ENCODE data around the gene HS3ST1.

The HS3ST1 gene

DNA sequence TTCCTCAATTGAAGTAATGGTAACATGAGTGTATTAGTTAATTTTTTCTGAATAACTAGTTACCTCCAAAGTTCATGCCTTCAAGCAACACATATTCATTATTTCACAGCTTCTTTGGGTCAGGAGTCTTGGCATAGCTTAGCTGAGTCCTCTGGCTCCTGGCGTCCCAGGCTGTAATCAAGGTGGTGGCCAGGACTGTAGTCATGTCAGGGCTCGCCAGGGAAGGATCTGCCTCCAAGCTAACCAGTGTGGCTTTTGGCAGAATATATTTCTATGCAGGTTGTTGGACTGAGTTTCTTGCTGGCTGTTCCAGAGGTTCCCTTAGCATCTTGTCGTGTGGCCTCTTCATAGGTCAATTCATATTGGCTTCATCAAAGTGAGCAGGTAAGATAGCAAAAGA lies 10.0 kb upstream of the HS3ST1 start:
- Histone ChIP-seq H3K36me3 (ENCODE audit: insufficient read depth, low read length) (no peaks in the 10 kb centered on the region), H3K4me3 (ENCODE audit: low read length, poor library complexity, severe bottlenecking) (no peak overlapping the region), H3K79me2 (ENCODE audit: insufficient read depth, low read length) (no peaks in the 10 kb centered on the region), H3K27me3 (ENCODE audit: insufficient read depth, low read length, poor library complexity, severe bottlenecking) (no peaks in the 10 kb centered on the region), H3K9me3 (ENCODE audit: insufficient read depth, low read depth, low read length) (no peaks in the 10 kb centered on the region), H3K4me2 (ENCODE audit: low read depth, low read length, poor library complexity, severe bottlenecking) (no peak overlapping the region), H3K9me2 (replicated peaks; ENCODE audit: low read depth, low read length) (no peaks in the 10 kb centered on the region), H2AFZ (ENCODE audit: low read length) (no peak overlapping the region), H3K4me1 (ENCODE audit: insufficient read depth, low read length, poor library complexity, severe bottlenecking) (no peaks in the 10 kb centered on the region), H3K9ac (ENCODE audit: low read depth, low read length, poor library complexity, severe bottlenecking) (no peak overlapping the region), H4K20me1 (ENCODE audit: insufficient read depth, low read length, poor library complexity, severe bottlenecking) (no peaks in the 10 kb centered on the region), H3F3A (ENCODE audit: low read depth) (no peaks in the 10 kb centered on the region)
- TF ChIP-seq, protein P1, sequence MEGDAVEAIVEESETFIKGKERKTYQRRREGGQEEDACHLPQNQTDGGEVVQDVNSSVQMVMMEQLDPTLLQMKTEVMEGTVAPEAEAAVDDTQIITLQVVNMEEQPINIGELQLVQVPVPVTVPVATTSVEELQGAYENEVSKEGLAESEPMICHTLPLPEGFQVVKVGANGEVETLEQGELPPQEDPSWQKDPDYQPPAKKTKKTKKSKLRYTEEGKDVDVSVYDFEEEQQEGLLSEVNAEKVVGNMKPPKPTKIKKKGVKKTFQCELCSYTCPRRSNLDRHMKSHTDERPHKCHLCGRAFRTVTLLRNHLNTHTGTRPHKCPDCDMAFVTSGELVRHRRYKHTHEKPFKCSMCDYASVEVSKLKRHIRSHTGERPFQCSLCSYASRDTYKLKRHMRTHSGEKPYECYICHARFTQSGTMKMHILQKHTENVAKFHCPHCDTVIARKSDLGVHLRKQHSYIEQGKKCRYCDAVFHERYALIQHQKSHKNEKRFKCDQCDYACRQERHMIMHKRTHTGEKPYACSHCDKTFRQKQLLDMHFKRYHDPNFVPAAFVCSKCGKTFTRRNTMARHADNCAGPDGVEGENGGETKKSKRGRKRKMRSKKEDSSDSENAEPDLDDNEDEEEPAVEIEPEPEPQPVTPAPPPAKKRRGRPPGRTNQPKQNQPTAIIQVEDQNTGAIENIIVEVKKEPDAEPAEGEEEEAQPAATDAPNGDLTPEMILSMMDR (conservative IDR thresholded peaks at IDR 0.05; ENCODE audit: low read length), result no peak
- TF ChIP-seq EZH2phosphoT487 (IDR thresholded peaks at IDR 0.05; ENCODE audit: borderline replicate concordance), result no peak

DNA sequence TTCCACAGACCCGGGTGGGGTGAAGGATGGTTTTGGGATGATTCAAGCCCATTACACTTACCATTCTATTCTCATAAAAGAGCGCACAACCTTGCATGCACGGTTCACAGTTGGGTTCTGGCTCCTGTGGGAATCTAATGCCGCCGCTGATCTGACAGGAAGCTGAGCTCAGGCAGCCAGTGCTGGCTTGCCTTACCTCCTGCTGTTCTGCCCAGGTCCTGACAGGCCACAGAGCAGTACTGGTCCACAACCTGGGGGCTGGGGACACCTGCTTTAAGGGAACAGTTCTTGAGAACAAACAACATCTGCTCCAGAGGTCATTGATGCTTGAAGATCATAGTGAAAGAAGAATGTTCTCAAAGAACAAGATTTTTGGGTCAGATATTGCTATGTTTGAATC lies 8.0 kb upstream of the HS3ST1 start:
- no peaks in the 10 kb centered on the region for H3K79me2 ChIP-seq (ENCODE audit: insufficient read depth, low read length)
- no peak overlapping the region for H3K9ac ChIP-seq (ENCODE audit: low read depth, low read length, poor library complexity, severe bottlenecking)
- no peaks in the 10 kb centered on the region for H3K9me3 ChIP-seq (ENCODE audit: insufficient read depth, low read depth, low read length)
- no peak overlapping the region for H2AFZ ChIP-seq (ENCODE audit: low read length)
- H3K4me2 ChIP-seq (ENCODE audit: low read depth, low read length, poor library complexity, severe bottlenecking), result no peak overlapping the region
- no peaks in the 10 kb centered on the region for H3K4me1 ChIP-seq (ENCODE audit: insufficient read depth, low read length, poor library complexity, severe bottlenecking)
- no peaks in the 10 kb centered on the region for H3K27me3 ChIP-seq (ENCODE audit: insufficient read depth, low read length, poor library complexity, severe bottlenecking)
- no peak for TF ChIP-seq EZH2phosphoT487 (IDR thresholded peaks at IDR 0.05; ENCODE audit: borderline replicate concordance)
- TF ChIP-seq, protein P1 (conservative IDR thresholded peaks at IDR 0.05; ENCODE audit: low read length), result no peak
- H3K9me2 ChIP-seq (replicated peaks; ENCODE audit: low read depth, low read length), result no peaks in the 10 kb centered on the region
- H4K20me1 ChIP-seq (ENCODE audit: insufficient read depth, low read length, poor library complexity, severe bottlenecking), result no peaks in the 10 kb centered on the region
- H3F3A ChIP-seq (ENCODE audit: low read depth), result no peaks in the 10 kb centered on the region
- no peak overlapping the region for H3K4me3 ChIP-seq (ENCODE audit: low read length, poor library complexity, severe bottlenecking)
- no peaks in the 10 kb centered on the region for H3K36me3 ChIP-seq (ENCODE audit: insufficient read depth, low read length)

DNA sequence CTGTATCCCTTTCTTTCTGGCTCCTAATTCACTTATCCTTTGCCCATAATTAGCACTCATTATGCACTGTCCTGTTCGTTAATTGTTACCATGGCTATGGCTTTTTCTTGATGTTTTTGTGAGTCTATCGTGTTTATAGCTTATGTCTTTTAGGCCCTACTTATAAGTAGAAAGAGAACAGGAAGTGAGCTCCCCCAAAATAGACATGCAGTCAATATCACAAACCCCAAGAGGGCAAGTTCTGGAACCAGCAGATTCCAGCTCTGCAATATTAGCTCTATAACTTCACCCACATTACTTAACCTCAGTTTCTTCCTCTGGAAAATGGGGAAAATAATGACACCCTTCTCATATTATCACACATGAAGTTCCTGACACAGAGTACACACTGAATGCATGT lies 7.4 kb upstream of the HS3ST1 start:
- no peak overlapping the region for H3K9ac ChIP-seq (ENCODE audit: low read depth, low read length, poor library complexity, severe bottlenecking)
- H2AFZ ChIP-seq (ENCODE audit: low read length), result no peak overlapping the region

More for the DNA sequence above, 7.4 kb upstream of the HS3ST1 start:
- Histone ChIP-seq H3K4me2 (ENCODE audit: low read depth, low read length, poor library complexity, severe bottlenecking) (no peak overlapping the region), H3K4me3 (ENCODE audit: low read length, poor library complexity, severe bottlenecking) (no peak overlapping the region), H3K9me2 (replicated peaks; ENCODE audit: low read depth, low read length) (no peaks in the 10 kb centered on the region), H3F3A (ENCODE audit: low read depth) (no peaks in the 10 kb centered on the region), H3K36me3 (ENCODE audit: insufficient read depth, low read length) (no peaks in the 10 kb centered on the region), H3K9me3 (ENCODE audit: insufficient read depth, low read depth, low read length) (no peaks in the 10 kb centered on the region), H3K27me3 (ENCODE audit: insufficient read depth, low read length, poor library complexity, severe bottlenecking) (no peaks in the 10 kb centered on the region), H3K79me2 (ENCODE audit: insufficient read depth, low read length) (no peaks in the 10 kb centered on the region), H3K4me1 (ENCODE audit: insufficient read depth, low read length, poor library complexity, severe bottlenecking) (no peaks in the 10 kb centered on the region), H4K20me1 (ENCODE audit: insufficient read depth, low read length, poor library complexity, severe bottlenecking) (no peaks in the 10 kb centered on the region)
- TF ChIP-seq EZH2phosphoT487 (IDR thresholded peaks at IDR 0.05; ENCODE audit: borderline replicate concordance), result no peak
- TF ChIP-seq, protein P1 (conservative IDR thresholded peaks at IDR 0.05; ENCODE audit: low read length), result no peak

Data from Loucy (cell line).